ENCODE measurements around the gene HAND1. TPM values are rescaled to one million over a fixed set of nuclear protein-coding genes. Genes with fewer than 3 reads are reported as not detected.

HAND1 gene
- total RNA-seq, 2 experiments from 2014 or later, result not detected

Other genes starting within 250 kb of the HAND1 start
- 10 to 100 TPM; 40.0 to 40.4 TPM for gene SAP30L, start 32.2 kb downstream of the HAND1 start, total RNA-seq

Data from activated CD8-positive, alpha-beta T cell treated with anti-CD3 and anti-CD28 coated beads, Interleukin-2, amount 10 ng/mL, durations not matched to agents 7 days and 5 days (primary cell).